NCI-H82 treated with DMSO at 0.1 percent for 48 hours (cell line): ENCODE results near the gene ZNF511.

Experiments used
- DNase-seq: peaks from one replicate; lab custom pipeline; 2025; ENCODE audit not compliant: unreplicated experiment; lab: John Stamatoyannopoulos, UW

Gene ZNF511

GRCh38 chr10:133334503-133335245 lies 26.0 kb downstream of the ZNF511 start:
- no peak for DNase-seq

DNA sequence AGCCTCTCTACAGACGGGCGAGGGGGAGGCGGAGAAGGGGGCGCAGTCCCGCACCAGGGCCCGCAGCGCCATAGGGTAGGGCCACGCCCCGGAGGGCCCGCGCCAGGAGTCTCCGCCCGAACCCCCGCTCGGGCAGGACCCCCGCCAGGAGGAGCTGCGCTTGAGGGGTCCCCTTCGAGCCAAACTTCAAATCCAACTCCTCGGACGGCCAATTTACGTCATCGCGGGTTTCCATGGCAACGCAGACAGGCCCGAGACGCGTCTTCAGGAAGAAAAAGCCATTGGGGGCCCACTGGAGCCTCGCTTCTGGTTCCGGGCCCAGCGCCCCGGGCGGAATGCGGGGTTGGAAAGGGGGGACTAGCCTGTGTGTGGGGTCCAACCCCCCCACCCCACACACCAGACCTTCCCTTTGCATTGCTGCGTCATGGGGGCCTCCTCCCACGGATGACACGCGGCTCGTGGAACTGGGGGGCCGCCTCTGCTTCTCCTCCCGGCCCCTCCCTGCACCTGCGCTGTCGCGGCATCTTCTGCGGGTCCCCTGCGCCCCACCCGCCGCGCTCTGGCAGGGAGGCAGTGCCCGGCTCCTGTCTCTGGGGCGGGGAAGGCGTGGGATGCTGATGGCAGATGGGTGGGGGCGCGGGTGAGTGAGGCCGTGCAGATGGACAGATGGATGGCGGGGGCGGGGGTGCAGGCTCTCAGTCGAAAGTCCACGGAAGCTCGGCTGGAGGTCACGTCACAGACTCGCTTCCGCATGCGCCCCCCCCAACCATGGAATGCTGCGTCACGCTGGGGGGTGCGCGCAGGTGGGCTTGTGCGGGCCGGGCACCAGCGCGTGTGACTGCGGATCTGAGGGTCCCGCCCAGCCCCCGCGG lies 26.8 kb downstream of the ZNF511 start:
- DNase-seq: no peak

GRCh38 chr10:133336118-133336576 lies 27.4 kb downstream of the ZNF511 start:
- DNase-seq: no peak

DNA sequence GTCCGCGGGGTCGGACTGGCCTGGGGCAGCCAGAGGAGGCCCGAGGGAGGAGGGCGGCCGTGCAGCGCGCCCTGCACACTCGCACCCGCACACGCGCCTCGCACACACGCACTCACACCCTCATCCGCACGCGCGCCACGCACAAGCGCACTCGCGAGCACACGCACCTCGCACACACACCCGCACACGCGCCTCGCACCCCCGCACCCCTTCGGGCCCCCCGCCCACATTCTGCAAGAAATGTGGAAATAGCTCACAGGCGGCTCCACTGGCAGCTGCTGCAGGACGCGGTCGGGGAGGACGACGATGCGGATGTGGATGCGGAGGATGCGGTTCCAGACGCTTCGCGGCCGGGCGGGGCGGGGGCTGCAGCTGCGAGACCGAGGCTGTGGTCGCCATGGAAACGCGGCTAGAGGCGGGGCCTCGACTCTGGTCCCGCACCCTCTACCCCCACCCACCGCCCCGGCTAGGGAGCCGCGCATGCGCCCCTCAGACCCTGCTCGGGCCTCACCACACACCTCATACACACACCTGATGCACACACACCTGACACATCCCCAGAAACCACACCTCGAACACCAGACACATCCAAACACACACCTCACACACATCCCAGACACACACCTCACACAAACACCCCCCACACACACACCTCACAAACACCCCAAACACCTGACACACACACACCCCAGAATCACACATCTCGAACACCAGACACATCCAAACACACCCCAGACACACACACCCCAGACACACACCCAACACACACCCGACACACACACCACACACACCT lies 28.1 kb downstream of the ZNF511 start, which contains the start of gene CALY:
Gene CALY (minus strand): TSS at position 320 of the 793 bp plus-strand sequence. CDS start 7,907 bp downstream, outside the sequence.
- DNase-seq: no peak

DNA sequence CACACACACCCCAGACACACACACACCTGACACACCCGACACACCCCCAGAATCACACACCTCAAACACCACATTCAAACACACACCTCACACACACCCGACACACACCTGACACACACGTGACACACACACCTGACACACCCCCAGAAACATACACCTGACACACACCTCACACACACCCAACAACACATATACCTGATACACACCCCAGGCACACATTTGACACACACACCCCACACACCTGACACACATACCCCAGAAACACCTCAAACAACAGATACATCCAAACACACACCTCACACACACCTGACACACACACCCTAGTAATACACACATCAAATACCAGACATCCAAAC lies 28.6 kb downstream of the ZNF511 start:
- DNase-seq: no peak

GRCh38 chr10:133338080-133339071 lies 29.7 kb downstream of the ZNF511 start:
- DNase-seq: no peak

- no peak for DNase-seq
Measured at GRCh38 chr10:133339708-133340380, 31.1 kb downstream of the ZNF511 start.

DNA sequence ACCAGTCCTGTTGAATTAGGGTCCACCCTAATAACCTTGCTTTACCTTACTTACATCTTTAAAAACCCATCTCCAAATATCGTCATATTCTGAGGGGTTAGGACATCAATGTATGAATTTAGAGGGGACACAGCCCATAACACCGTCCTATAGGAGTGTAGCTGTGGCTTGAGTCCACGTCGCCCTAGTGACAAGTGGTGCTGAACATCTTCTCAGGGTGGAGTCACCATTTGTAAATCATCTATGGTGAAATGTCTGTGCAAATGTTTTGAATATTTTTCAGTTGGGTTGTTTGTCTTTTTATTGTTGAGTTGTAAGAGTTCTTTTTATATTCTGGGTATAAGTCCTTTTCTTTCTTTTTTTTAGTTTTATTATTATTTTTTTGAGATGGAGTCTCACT lies 33.3 kb downstream of the ZNF511 start:
- no peak for DNase-seq

DNA sequence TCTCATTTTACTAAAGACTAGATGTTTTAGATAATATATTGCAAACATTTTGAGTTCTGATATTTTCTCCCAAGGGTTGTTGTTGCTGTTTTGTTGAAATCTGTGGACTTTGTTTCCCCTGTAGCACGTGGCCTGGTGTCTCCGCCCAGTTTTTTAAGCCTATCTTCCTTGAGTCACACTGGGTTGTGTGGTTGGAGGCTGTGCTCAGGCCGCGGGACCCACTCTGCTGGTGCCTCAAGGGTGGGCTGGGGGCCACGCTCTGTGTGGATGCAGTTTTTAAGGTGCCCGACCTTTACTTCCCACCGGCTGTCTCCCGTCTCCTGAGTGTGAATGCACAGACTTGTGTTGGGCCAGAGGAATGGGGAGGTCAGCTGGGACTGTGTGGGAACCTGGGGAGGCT lies 34.2 kb downstream of the ZNF511 start:
- DNase-seq: no peak

- no peak for DNase-seq
Measured at GRCh38 chr10:133343558-133343957, 34.8 kb downstream of the ZNF511 start.

DNA sequence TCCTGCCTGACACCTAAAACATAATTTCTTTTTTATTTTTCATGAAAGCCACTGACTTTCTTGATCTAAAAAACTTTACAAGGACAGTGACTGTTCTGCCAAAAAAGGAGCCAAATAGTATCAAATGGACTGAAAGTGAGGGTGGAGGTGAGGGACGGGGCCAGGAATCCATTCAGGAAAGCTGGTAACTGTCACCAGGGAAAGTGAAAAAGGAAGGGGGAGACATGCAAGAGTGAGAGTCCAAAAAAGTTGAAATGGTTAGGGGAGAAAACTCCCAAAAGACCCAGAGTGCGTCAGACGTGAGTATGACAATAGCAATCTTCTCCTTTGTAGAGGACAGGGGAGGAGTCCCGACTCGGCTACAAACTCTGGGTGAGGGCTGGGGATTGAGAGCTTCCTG lies 35.5 kb downstream of the ZNF511 start:
- DNase-seq: no peak

DNA sequence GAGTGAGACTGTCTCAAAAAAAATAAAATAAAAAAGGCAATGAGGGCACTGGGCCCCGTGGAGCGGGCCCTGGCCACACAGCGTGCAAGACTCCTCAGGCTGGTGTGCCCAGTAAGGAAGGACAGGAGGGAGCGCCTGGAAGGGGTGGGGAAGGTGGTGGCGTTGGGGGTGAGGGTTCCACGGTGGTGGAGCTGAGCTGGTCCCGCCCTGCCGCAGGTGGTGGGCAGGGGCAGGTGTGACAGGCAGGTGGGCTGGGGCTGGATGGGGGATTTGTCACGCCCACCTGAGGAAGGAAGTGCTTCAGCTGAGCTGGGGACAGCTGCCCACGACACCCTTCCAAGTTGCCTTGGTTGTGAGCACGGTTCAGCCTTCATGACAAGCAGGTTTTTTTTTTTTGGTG lies 37.7 kb downstream of the ZNF511 start:
- no peak for DNase-seq

DNA sequence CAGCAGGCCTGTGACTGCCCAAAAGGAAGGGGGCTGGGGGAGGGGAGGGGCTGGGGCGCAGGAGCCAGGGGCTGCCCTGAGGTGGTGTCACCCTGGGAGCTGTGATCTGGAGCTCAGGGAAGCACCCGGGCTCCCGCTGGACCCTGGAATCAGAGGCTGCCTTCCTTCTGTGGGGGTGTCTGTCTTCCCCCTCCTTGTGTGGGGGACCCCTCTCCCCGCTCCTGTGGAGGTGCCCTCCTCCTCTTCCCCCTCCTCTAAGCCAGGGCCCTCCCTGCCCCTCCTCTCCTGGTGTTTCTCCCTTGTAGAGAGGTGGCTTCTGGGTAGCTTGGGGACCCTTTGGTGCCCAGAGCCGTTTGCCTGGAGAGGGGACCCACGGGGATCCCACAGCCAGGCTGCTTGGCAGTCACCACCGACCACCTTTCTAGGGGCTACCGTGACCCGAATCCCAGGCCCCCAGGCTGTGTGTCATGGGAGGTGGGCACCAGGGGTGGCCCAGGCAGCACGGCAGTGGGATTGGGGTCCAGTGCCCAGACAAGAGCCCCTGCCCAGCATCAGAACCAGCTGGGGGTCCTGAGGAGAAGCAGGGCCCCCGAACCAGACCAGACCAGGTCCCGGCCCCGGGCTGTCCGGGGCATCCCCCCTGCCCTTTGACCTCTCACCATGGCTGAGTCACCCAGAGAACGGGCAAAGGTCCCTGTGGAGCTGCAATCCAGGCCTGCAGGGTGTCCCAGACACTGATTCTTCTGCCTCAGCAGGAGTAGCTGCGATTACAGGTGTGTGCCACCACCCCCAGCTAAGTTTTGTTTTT lies 39.2 kb downstream of the ZNF511 start:
- DNase-seq: no peak

GRCh38 chr10:133349160-133349568 lies 40.5 kb downstream of the ZNF511 start:
- no peak for DNase-seq

DNA sequence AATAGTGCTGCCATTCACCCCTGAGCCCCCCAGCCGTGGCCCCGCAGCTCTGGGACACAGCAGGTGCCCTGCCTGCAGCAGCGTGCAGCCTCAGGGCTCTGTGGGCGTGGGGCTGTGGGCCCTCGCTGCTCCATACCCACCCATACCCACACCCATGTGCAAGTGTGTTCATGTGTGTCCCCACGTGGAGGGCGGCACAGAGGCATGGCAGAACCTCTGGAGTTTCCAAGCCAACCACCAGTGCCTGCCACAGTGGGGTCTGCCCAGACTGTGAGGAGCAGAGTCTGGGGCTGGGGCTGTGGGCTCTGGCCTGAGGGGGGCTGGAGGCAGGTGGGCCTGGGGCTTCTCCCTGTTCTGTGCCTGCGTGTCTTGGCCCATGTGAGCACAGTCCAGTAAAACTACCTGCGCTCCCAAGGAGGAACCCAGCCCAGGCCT lies 40.9 kb downstream of the ZNF511 start:
- DNase-seq: no peak

DNA sequence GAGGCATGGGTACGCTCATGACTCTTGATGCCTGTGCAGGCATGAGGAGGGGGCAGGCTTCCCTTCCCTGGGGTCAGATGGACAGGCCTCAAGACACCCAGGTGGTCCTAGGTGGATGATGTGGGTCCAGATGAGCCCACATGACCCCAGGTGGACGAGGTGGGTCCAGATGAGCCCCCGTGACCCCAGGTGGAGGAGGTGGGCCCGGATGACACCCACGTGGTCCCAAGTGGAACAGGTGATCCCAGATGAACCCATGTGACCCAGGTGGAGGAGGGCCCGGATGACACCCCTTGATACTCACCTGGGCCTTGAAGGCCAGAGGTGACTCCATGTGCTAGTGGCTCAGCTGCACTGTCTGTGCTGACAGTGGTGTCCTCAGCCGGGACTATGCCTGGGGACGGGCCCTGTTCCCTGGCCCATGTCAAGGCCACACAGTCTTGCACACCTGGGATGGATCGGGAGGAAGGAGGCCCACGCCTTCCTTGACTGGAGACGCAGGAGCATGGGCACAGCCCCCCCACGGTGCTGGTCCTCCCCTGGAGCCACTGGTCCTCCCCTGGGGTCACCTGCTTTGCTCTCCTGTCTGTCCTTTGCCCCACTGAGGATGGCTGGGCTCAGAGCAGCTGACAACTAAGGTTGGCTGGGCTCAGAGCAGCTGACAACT lies 41.7 kb downstream of the ZNF511 start:
- no peak for DNase-seq

DNA sequence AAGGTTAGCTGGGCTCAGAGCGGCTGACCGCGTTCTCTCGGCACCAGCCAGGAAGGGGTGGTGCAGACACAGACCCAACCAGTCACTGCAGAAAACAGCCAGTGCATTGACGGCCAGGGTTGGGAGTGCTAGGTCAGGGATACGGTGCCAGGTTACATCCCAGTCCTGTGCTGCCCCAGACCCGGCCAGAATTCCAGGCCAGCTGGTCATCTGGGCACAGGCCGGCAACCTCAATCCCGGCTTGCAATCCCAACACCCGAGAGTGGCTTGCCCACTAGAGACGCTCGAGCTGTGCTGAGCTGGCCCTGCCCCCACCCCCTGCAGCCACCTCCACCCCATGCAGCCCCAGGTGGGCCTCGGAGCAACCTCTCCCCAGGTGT lies 42.2 kb downstream of the ZNF511 start:
- DNase-seq: no peak
